HepG2 (cell line): ENCODE results near the gene USP32. TPM values are rescaled to one million over a fixed set of nuclear protein-coding genes. Genes with fewer than 3 reads are reported as not detected.

Experiments used
- AKNA ChIP-seq: sonication (generic); formaldehyde crosslinking; IDR thresholded peaks from 2 replicates; pipeline ENCODE4 v1.4.0; 2020; ENCODE audit warnings: missing genetic modification reagents, borderline replicate concordance
- DNMT3B ChIP-seq: conservative IDR thresholded peaks from 2 replicates; pipeline ENCODE4 v1.6.1; 2016; ENCODE audit warnings: missing biosample characterization, control low read depth
- GPN1 ChIP-seq: sonication (generic); formaldehyde crosslinking; IDR thresholded peaks from 2 replicates; pipeline ENCODE4 v1.5.1; 2020; ENCODE audit warnings: missing genetic modification reagents, borderline replicate concordance
- HNRNPH1 ChIP-seq: fragments of 200-400 bp; formaldehyde crosslinking; optimal IDR thresholded peaks from 2 replicates; pipeline ENCODE3; 2017; ENCODE audit warnings: mild to moderate bottlenecking, low read depth, low read length
- HOXA9 ChIP-seq: sonication (generic); formaldehyde crosslinking; IDR thresholded peaks from 2 replicates; pipeline ENCODE4 v1.8.1; 2022; ENCODE audit warnings: missing genetic modification reagents, mild to moderate bottlenecking, moderate library complexity, borderline replicate concordance
- REL ChIP-seq: sonication (generic); formaldehyde crosslinking; conservative IDR thresholded peaks from 2 replicates; pipeline ENCODE4 v1.8.0; 2022; ENCODE audit warnings: mild to moderate bottlenecking, missing genetic modification reagents, moderate library complexity
- SMAD3 ChIP-seq: sonication (generic); formaldehyde crosslinking; IDR thresholded peaks from 2 replicates; pipeline ENCODE4 v1.4.0; 2020; ENCODE audit warnings: missing genetic modification reagents
- SMARCE1 ChIP-seq: fragments of 450-650 bp; IDR thresholded peaks from 2 replicates; pipeline ENCODE4 v1.6.1; 2017; ENCODE audit warnings: borderline replicate concordance
- TBP ChIP-seq: sonication (generic); formaldehyde crosslinking; IDR thresholded peaks from 2 replicates; pipeline ENCODE4 v1.5.0; 2020; ENCODE audit warnings: missing genetic modification reagents
- TEAD3 ChIP-seq: optimal IDR thresholded peaks from 2 replicates; pipeline ENCODE3; 2016; ENCODE audit warnings: borderline replicate concordance
- U2AF1 ChIP-seq: fragments of 200-400 bp; formaldehyde crosslinking; optimal IDR thresholded peaks from 2 replicates; pipeline ENCODE3; 2017; ENCODE audit warnings: mild to moderate bottlenecking, low read depth, low read length
- ZNF160 ChIP-seq: sonication (generic); formaldehyde crosslinking; IDR thresholded peaks from 2 replicates; pipeline ENCODE4 v1.8.0; 2022; ENCODE audit warnings: mild to moderate bottlenecking, inconsistent platforms, missing genetic modification reagents
- ZNF30 ChIP-seq: sonication (generic); formaldehyde crosslinking; IDR thresholded peaks from 2 replicates; pipeline ENCODE4 v1.5.0; 2020; ENCODE audit warnings: mild to moderate bottlenecking, missing genetic modification reagents
- ZNF34 ChIP-seq: sonication (generic); formaldehyde crosslinking; IDR thresholded peaks from 2 replicates; pipeline ENCODE4 v1.4.0; 2020; ENCODE audit warnings: mild to moderate bottlenecking, missing genetic modification reagents, borderline replicate concordance
- ZNF44 ChIP-seq: sonication (generic); formaldehyde crosslinking; IDR thresholded peaks from 2 replicates; pipeline ENCODE4 v1.5.1; 2020; ENCODE audit warnings: mild to moderate bottlenecking, missing genetic modification reagents
- ZNF512 ChIP-seq: sonication (generic); formaldehyde crosslinking; IDR thresholded peaks from 2 replicates; pipeline ENCODE4 v1.4.0; 2020; ENCODE audit warnings: mild to moderate bottlenecking, missing genetic modification reagents
- ZNF550 ChIP-seq: sonication (generic); formaldehyde crosslinking; IDR thresholded peaks from 2 replicates; pipeline ENCODE4 v1.4.0; 2020; ENCODE audit warnings: mild to moderate bottlenecking, missing genetic modification reagents, borderline replicate concordance
- ZNF598 ChIP-seq: sonication (generic); formaldehyde crosslinking; IDR thresholded peaks from 2 replicates; pipeline ENCODE4 v1.5.1; 2020; ENCODE audit warnings: mild to moderate bottlenecking, missing genetic modification reagents, borderline replicate concordance
- ZNF614 ChIP-seq: IDR thresholded peaks from 2 replicates; pipeline ENCODE4 v1.6.1; 2018; ENCODE audit warnings: missing biosample characterization, missing genetic modification reagents, inconsistent platforms, borderline replicate concordance
- polyA plus RNA-seq, 8 experiments: library from polyadenylated mRNA; depleted of rRNA in 3 of 8; stranded (reverse) in 7 of 8; unstranded in 1 of 8; fragments of >200 nt; fragmentation: Illumina TruSeq in 4 of 8; extraction: Trizol in 4 of 8; gene quantifications; 2 replicates each; pipeline versions ENCODE4 v1.2.1 to v1.2.3, GENCODE V29; 2011 to 2016; ENCODE audit warnings: low read depth in 4 of 8, missing spikeins in 1 of 8, mixed read lengths in 1 of 8; ENCODE audit not compliant: insufficient read depth in 1 of 8
- total RNA-seq, 5 experiments: library from RNA; depleted of rRNA; stranded (reverse); fragments of >200 nt; fragmentation: Illumina TruSeq; extraction: Trizol; gene quantifications; 2 replicates each; pipeline ENCODE4 v1.2.3, GENCODE V29; 2016; ENCODE audit warnings: low read depth in 1 of 5
- TF ChIP-seq, protein P1 (sequence below): sonication (generic); formaldehyde crosslinking; IDR thresholded peaks from 2 replicates; pipeline ENCODE4 v1.4.0; 2020; ENCODE audit warnings: missing genetic modification reagents
- TF ChIP-seq, protein P2 (sequence below): sonication (generic); formaldehyde crosslinking; IDR thresholded peaks from 2 replicates; pipeline ENCODE4 v1.5.0; 2020; ENCODE audit warnings: missing genetic modification reagents, mild to moderate bottlenecking, borderline replicate concordance

The USP32 gene
- total and polyA plus RNA-seq, 2 of the 13 experiments (the other 11 are each of a cell fraction or from before 2014, with no cell fraction given), result 24.9 to 39.9 TPM

- TF ChIP-seq AKNA (CRISPR knock-in tag), result no peak
- TF ChIP-seq ZNF598 (CRISPR knock-in tag), result no peak
- no peak for TF ChIP-seq SMARCE1
- no peak for TF ChIP-seq U2AF1
- no peak for TF ChIP-seq HOXA9 (CRISPR knock-in tag)
- TF ChIP-seq ZNF34, result 0 out of 2 replicates have a peak, but pooled peaks have one; percentile 50
- TF ChIP-seq ZNF30 (CRISPR knock-in tag), result no peak
- TF ChIP-seq ZNF512 (CRISPR knock-in tag), result no peak
- no peak for TF ChIP-seq ZNF44 (CRISPR knock-in tag)
- TF ChIP-seq GPN1 (CRISPR knock-in tag), result no peak
- no peak for TF ChIP-seq SMAD3 (CRISPR knock-in tag)
- no peak for TF ChIP-seq HNRNPH1
- no peak for TF ChIP-seq ZNF160 (CRISPR knock-in tag)
- no peak for TF ChIP-seq TBP (CRISPR knock-in tag)
- TF ChIP-seq, protein P1, sequence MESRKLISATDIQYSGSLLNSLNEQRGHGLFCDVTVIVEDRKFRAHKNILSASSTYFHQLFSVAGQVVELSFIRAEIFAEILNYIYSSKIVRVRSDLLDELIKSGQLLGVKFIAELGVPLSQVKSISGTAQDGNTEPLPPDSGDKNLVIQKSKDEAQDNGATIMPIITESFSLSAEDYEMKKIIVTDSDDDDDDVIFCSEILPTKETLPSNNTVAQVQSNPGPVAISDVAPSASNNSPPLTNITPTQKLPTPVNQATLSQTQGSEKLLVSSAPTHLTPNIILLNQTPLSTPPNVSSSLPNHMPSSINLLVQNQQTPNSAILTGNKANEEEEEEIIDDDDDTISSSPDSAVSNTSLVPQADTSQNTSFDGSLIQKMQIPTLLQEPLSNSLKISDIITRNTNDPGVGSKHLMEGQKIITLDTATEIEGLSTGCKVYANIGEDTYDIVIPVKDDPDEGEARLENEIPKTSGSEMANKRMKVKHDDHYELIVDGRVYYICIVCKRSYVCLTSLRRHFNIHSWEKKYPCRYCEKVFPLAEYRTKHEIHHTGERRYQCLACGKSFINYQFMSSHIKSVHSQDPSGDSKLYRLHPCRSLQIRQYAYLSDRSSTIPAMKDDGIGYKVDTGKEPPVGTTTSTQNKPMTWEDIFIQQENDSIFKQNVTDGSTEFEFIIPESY, result no peak
- TF ChIP-seq ZNF550 (CRISPR knock-in tag), result peak; percentile 100
- TF ChIP-seq, protein P2, sequence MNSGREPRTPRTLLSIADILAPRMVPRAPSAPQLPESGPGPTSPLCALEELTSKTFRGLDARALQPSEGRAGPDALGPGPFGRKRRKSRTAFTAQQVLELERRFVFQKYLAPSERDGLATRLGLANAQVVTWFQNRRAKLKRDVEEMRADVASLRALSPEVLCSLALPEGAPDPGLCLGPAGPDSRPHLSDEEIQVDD (CRISPR knock-in tag), result no peak
- peak; percentile 58 for TF ChIP-seq TEAD3 (CRISPR knock-in tag)
- TF ChIP-seq ZNF614 (CRISPR knock-in tag), result 0 out of 2 replicates have a peak, but pooled peaks have one; percentile 14
- no peak for TF ChIP-seq REL
- TF ChIP-seq DNMT3B (CRISPR knock-in tag), result no peak
Measured at GRCh38 chr17:60355663-60356594, 36.0 kb downstream of the USP32 start (continued).
